CD4-positive, alpha-beta T cell (primary cell): ENCODE results near the gene SPSB1. TPM values are rescaled to one million over a fixed set of nuclear protein-coding genes. Genes with fewer than 3 reads are reported as not detected.

Source experiments
- ATAC-seq: fragments of 200-7000 bp; cut with Tn5 transposase; one replicate; pipeline ENCODE4 v1.10.0; 2022; ENCODE audit warnings: mild to moderate bottlenecking; ENCODE audit not compliant: poor library complexity
- CTCF ChIA-PET: fragments of 350-600 bp; sonication (Branson Sonifier 250); formaldehyde crosslinking; loops from one replicate; lab custom pipeline; 2021; ENCODE audit warnings: antibody characterized with exemption, inconsistent platforms; lab: Charles Lee
- POLR2A ChIA-PET: fragments of 350-600 bp; sonication (Branson Sonifier 250); formaldehyde crosslinking; loops from one replicate; lab custom pipeline; 2021; ENCODE audit warnings: antibody characterized with exemption, inconsistent platforms; lab: Charles Lee
- DNase-seq, 14 experiments: peaks; one replicate each; pipeline ENCODE4 v3.0.0-alpha.2; 2013 to 2020; ENCODE audit warnings: mixed read lengths in 2 of 14
- H3K27ac ChIP-seq, 2 donors: one replicate each; pipeline versions ENCODE4 v1.5.1 to v1.7.0; 2013; ENCODE audit warnings: low read length in 2 of 2, low read depth in 1 of 2, mild to moderate bottlenecking in 1 of 2
- H3K27me3 ChIP-seq, 2 experiments: 1 replicate in 1 of 2; 2 replicates in 1 of 2; pipeline versions ENCODE4 v1.6.1 to v1.7.0; 2013; ENCODE audit warnings: low read length in 2 of 2, control low read depth in 1 of 2, mild to moderate bottlenecking in 1 of 2, moderate library complexity in 1 of 2; ENCODE audit not compliant: insufficient read depth in 2 of 2, control insufficient read depth in 1 of 2
- H3K36me3 ChIP-seq: one replicate; pipeline ENCODE4 v1.6.1; 2013; ENCODE audit warnings: low read length, control low read depth; ENCODE audit not compliant: insufficient read depth
- H3K4me1 ChIP-seq: one replicate; pipeline ENCODE4 v1.6.1; 2013; ENCODE audit warnings: low read length, control low read depth; ENCODE audit not compliant: insufficient read depth
- H3K4me3 ChIP-seq: one replicate; pipeline ENCODE4 v1.5.1; 2013; ENCODE audit warnings: mild to moderate bottlenecking, low read length, moderate library complexity
- H3K9me3 ChIP-seq, 2 experiments: 1 replicate in 1 of 2; 2 replicates in 1 of 2; pipeline versions ENCODE4 v1.6.1 to v1.7.0; 2013; ENCODE audit warnings: low read length in 2 of 2, mild to moderate bottlenecking in 2 of 2, control low read depth in 1 of 2, moderate library complexity in 1 of 2; ENCODE audit not compliant: control insufficient read depth in 1 of 2, insufficient read depth in 1 of 2
- H3K27ac Mint-ChIP-seq: one replicate; pipeline ENCODE4 v1.8.0; 2020; ENCODE audit warnings: mixed read lengths
- H3K27me3 Mint-ChIP-seq: one replicate; pipeline ENCODE4 v1.8.0; 2021; ENCODE audit warnings: mixed read lengths
- H3K36me3 Mint-ChIP-seq: one replicate; pipeline ENCODE4 v1.8.0; 2021; ENCODE audit warnings: low read depth, mixed read lengths
- H3K4me1 Mint-ChIP-seq: one replicate; pipeline ENCODE4 v1.8.0; 2021; ENCODE audit warnings: low read depth, mixed read lengths
- H3K4me3 Mint-ChIP-seq: one replicate; pipeline ENCODE4 v1.8.0; 2020; ENCODE audit warnings: mild to moderate bottlenecking, mixed read lengths
- H3K9me3 Mint-ChIP-seq: one replicate; pipeline ENCODE4 v1.8.0; 2020; ENCODE audit warnings: mixed read lengths
- intact Hi-C, 2 experiments: fragments of 100-400 bp; cut with DNase I in 1 of 2; cut with micrococcal nuclease in 1 of 2; formaldehyde crosslinking; loops; one replicate each; pipeline versions ENCODE4 v1.15.1 to v1.9.0; 2023 to 2025; cut with DNase I, micrococcal nuclease
- total RNA-seq, 174 experiments: library from RNA in 2 of 174; stranded (reverse) in 2 of 174; gene quantifications; one replicate each; pipeline ENCODE4 v1.2.3 and lab custom pipeline; 2021 to 2026
- TF ChIP-seq, protein P1 (sequence below): fragments of 200-600 bp; IDR thresholded peaks from one replicate; pipeline ENCODE4 v1.8.0; 2022; ENCODE audit warnings: antibody characterized with exemption, mild to moderate bottlenecking

Gene SPSB1
- total RNA-seq, 2 experiments from 2014 or later, result 1.9 to 2.3 TPM

DNA sequence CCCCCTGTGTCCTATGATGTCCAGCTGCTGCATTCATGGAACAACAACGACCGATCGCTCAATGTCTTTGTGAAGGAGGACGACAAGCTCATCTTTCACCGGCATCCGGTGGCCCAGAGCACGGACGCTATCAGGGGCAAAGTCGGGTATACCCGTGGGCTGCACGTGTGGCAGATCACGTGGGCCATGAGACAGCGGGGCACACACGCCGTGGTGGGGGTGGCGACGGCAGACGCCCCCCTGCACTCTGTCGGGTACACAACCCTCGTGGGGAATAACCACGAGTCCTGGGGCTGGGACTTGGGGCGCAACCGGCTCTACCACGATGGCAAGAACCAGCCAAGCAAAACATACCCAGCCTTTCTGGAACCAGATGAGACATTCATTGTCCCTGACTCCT is 63.3 kb downstream of the SPSB1 start:
- intact Hi-C loops, result no loop called here
- Histone ChIP-seq H3K36me3 (peaks cover 19% of the 10 kb centered on the region), H3K27ac (no peak overlapping the region), H3K4me1 (no peaks in the 10 kb centered on the region), H3K9me3 (no peaks in the 10 kb centered on the region), H3K27me3 (no peaks in the 10 kb centered on the region), H3K4me3 (no peak overlapping the region)
- TF ChIP-seq, protein P1, sequence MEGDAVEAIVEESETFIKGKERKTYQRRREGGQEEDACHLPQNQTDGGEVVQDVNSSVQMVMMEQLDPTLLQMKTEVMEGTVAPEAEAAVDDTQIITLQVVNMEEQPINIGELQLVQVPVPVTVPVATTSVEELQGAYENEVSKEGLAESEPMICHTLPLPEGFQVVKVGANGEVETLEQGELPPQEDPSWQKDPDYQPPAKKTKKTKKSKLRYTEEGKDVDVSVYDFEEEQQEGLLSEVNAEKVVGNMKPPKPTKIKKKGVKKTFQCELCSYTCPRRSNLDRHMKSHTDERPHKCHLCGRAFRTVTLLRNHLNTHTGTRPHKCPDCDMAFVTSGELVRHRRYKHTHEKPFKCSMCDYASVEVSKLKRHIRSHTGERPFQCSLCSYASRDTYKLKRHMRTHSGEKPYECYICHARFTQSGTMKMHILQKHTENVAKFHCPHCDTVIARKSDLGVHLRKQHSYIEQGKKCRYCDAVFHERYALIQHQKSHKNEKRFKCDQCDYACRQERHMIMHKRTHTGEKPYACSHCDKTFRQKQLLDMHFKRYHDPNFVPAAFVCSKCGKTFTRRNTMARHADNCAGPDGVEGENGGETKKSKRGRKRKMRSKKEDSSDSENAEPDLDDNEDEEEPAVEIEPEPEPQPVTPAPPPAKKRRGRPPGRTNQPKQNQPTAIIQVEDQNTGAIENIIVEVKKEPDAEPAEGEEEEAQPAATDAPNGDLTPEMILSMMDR, result no peak
- CTCF ChIA-PET, result no interaction called here
- Mint-ChIP-seq H3K27me3 (no peaks in the 10 kb centered on the region), H3K36me3 (peaks cover 14% of the 10 kb centered on the region), H3K4me3 (no peak overlapping the region), H3K27ac (no peak overlapping the region), H3K9me3 (no peaks in the 10 kb centered on the region), H3K4me1 (no peaks in the 10 kb centered on the region)
- POLR2A ChIA-PET, result no interaction called here
- no peak for DNase-seq
- no peak for ATAC-seq

DNA sequence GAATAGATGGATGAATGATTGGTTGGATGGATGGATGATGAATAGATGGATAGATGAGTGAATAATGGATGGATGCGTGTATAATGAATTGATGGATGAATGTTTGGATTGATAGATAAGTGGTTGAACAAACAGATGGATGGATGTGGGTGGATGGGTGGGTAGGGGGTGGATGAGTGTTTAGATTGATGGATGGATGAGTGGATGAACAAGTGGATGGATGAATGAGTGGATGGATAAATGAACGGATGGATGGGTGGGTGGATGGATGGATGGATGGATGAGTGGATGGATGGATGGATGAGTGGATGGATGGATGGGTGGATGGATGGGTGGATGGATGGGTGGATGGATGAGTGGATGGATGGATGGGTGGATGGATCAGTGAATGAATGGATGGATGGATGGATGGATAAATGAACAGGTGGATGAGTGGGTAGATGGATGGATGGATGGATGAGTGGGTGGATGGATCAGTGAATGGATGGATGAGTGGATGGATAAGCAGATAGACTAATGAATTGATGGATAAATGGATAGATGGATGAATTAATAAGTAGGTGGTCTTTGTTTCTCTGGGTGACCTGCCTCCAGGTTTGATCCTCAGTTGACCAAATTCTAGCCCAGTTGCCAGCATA is 64.3 kb downstream of the SPSB1 start:
- no peaks in the 10 kb centered on the region for H3K9me3 ChIP-seq
- peaks cover 14% of the 10 kb centered on the region for H3K36me3 Mint-ChIP-seq
- no peaks in the 10 kb centered on the region for H3K4me1 Mint-ChIP-seq
- ChIA-PET POLR2A (no interaction called here), CTCF (no interaction called here)
- no peaks in the 10 kb centered on the region for H3K27me3 ChIP-seq
- intact Hi-C loops, result no loop called here
- TF ChIP-seq, protein P1, result no peak
- no peak for DNase-seq
- no peak overlapping the region for H3K4me3 ChIP-seq
- H3K4me3 Mint-ChIP-seq, result no peak overlapping the region
- peaks cover 19% of the 10 kb centered on the region for H3K36me3 ChIP-seq
- H3K4me1 ChIP-seq, result peaks cover 2% of the 10 kb centered on the region
- no peak overlapping the region for H3K27ac ChIP-seq
- no peak overlapping the region for H3K27ac Mint-ChIP-seq
- H3K27me3 Mint-ChIP-seq, result no peaks in the 10 kb centered on the region
- ATAC-seq, result no peak
- H3K9me3 Mint-ChIP-seq, result no peaks in the 10 kb centered on the region

DNA sequence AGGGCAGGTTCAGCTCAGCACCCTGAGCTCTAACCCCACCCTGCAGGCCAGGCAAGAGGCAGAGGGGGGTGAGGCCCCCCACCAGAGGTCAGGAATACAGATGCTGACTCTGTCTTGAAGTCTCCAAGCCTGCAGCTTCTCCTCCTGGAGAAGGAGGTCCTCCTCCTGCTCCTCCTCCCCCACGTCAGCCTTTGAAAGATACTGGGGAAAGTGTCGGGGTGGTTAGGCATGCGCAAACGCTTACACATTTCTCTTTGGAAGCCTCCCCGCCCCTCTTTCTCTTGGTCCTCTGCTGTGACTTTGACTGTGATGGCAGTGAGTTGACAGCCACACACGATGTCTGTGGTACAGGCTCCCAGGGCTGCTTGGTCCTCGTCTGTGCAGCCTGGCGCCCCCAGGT is 65.3 kb downstream of the SPSB1 start:
- DNase-seq (no peak), ATAC-seq (no peak)
- Mint-ChIP-seq H3K9me3 (no peaks in the 10 kb centered on the region), H3K4me3 (no peak overlapping the region), H3K27me3 (no peaks in the 10 kb centered on the region), H3K27ac (no peak overlapping the region), H3K36me3 (peaks cover 14% of the 10 kb centered on the region), H3K4me1 (no peaks in the 10 kb centered on the region)
- no peak overlapping the region for H3K27ac ChIP-seq
- peaks cover 2% of the 10 kb centered on the region for H3K4me1 ChIP-seq
- no peaks in the 10 kb centered on the region for H3K9me3 ChIP-seq
- TF ChIP-seq, protein P1, result no peak
- H3K36me3 ChIP-seq, result peaks cover 19% of the 10 kb centered on the region
- intact Hi-C loops, result no loop called here
- ChIA-PET POLR2A (no interaction called here), CTCF (no interaction called here)
- no peaks in the 10 kb centered on the region for H3K27me3 ChIP-seq
- no peak overlapping the region for H3K4me3 ChIP-seq
